Smooth muscle cell (in vitro differentiated cells): Measurements from ENCODE around the gene CDK4. TPM values are rescaled to one million over a fixed set of nuclear protein-coding genes. Genes with fewer than 3 reads are reported as not detected.

ENCODE experiments used
- DNase-seq: peaks from one replicate; lab custom pipeline; 2025; ENCODE audit not compliant: unreplicated experiment; lab: John Stamatoyannopoulos, UW
- H2AFZ ChIP-seq: fragments of 200-600 bp; sonication (generic); 2 replicates; pipeline ENCODE4 v1.6.0; 2016; ENCODE audit warnings: antibody characterized with exemption, low read depth, mild to moderate bottlenecking
- H3F3A ChIP-seq: fragments of 200-600 bp; sonication (generic); 2 replicates; pipeline ENCODE4 v1.6.0; 2017; ENCODE audit warnings: antibody characterized with exemption, low read depth
- H3K27ac ChIP-seq: fragments of 200-600 bp; sonication (generic); 2 replicates; pipeline ENCODE4 v1.5.1; 2016; ENCODE audit warnings: low read depth, mild to moderate bottlenecking
- H3K27me3 ChIP-seq: fragments of 200-600 bp; sonication (generic); 2 replicates; pipeline ENCODE4 v1.6.1; 2016; ENCODE audit warnings: low read depth, mild to moderate bottlenecking
- H3K36me3 ChIP-seq: fragments of 200-600 bp; sonication (generic); 2 replicates; pipeline ENCODE4 v1.5.1; 2016; ENCODE audit warnings: low read depth
- H3K4me1 ChIP-seq: fragments of 200-600 bp; sonication (generic); 2 replicates; pipeline ENCODE4 v1.5.1; 2016; ENCODE audit warnings: low read depth
- H3K4me2 ChIP-seq: fragments of 200-600 bp; sonication (generic); 2 replicates; pipeline ENCODE4 v1.6.0; 2016; ENCODE audit warnings: mild to moderate bottlenecking
- H3K4me3 ChIP-seq: fragments of 200-600 bp; sonication (generic); 2 replicates; pipeline ENCODE4 v1.5.1; 2016; ENCODE audit warnings: mild to moderate bottlenecking
- H3K79me2 ChIP-seq: fragments of 200-600 bp; sonication (generic); 2 replicates; pipeline ENCODE4 v1.6.0; 2016; ENCODE audit warnings: low read depth, mild to moderate bottlenecking
- H3K9ac ChIP-seq: fragments of 200-600 bp; sonication (generic); 2 replicates; pipeline ENCODE4 v1.6.0; 2016; ENCODE audit warnings: low read depth
- H3K9me3 ChIP-seq: fragments of 200-600 bp; sonication (generic); replicated peaks from 2 replicates; pipeline ENCODE4 v1.5.1; 2016; ENCODE audit warnings: low read depth
- H4K20me1 ChIP-seq: fragments of 200-600 bp; sonication (generic); 2 replicates; pipeline ENCODE4 v1.6.0; 2016; ENCODE audit warnings: low read depth
- WGBS: methylation state at CpG from one replicate; pipeline ENCODE4 v1.1.7; 2016; ENCODE audit warnings: low lambda C conversion rate; 5-methylcytosine and 5-hydroxymethylcytosine counted together
- polyA plus RNA-seq: library from polyadenylated mRNA; unstranded; fragments of >200 nt; fragmentation: Nextera tagmentation; extraction: Ambion mirVana; gene quantifications from 2 replicates; pipeline ENCODE4 v1.2.1, GENCODE V29; 2016
- total RNA-seq: library from RNA; depleted of rRNA; stranded (reverse); fragments of >200 nt; gene quantifications from 2 replicates; pipeline ENCODE4 v1.2.3, GENCODE V29; 2014
- TF ChIP-seq, protein P1 (sequence below): fragments of 200-600 bp; sonication (generic); IDR thresholded peaks from 2 replicates; pipeline ENCODE4 v1.5.1; 2017; ENCODE audit warnings: borderline replicate concordance, mild to moderate bottlenecking, antibody characterized with exemption; ENCODE audit not compliant: insufficient read depth, poor library complexity, severe bottlenecking

CDK4 gene
- total and polyA plus RNA-seq, 2 experiments from 2014 or later, result 144 to 235 TPM

DNA sequence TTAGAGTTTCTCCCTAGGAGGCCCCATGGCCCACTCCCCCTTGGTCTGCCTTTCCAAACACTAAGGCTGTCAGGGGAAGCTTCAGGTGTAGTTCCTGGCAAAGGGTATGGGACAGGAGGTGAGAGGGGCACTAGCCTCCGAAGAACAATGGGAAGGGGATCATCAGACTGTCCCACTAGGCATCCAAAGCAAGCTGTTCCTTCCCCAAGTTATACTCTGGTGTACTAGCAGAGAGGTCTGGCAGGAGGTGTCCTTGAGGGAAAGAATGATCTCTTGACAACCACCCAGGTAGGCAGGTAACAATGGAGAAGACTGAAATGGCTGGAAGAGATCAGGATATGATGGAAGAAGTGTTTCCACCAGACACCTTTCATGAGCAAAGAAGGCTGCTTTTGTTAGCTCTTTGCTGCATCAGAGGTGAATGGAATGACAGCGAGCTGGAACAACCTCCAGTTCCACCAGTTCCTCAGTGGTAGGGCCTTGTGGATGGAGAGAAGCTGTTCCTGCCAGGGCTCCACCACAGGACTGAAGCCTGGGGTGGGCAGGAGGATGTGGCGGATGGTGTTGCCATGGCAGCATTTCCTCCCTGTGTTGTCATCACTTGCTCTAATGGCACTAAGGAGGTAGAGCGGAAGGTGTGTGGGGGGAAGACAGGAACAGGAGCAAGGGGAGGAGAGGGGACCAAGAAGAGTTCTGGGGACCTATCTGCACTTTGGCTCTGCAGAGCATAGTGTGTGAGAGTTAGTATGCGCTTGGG is 11.3 kb downstream of the CDK4 start:
- H4K20me1 ChIP-seq, result no peaks in the 10 kb centered on the region
- no peak overlapping the region for H3K4me2 ChIP-seq
- WGBS, result 75% methylated on average over 5 of the region's 5 CpGs
- DNase-seq, result no peak
- no peak overlapping the region for H2AFZ ChIP-seq
- no peaks in the 10 kb centered on the region for H3K36me3 ChIP-seq
- peaks cover 6% of the 10 kb centered on the region for H3F3A ChIP-seq
- peaks cover 74% of the 10 kb centered on the region for H3K27me3 ChIP-seq
- H3K9me3 ChIP-seq, result no peaks in the 10 kb centered on the region
- H3K4me3 ChIP-seq, result no peak overlapping the region
- TF ChIP-seq, protein P1, sequence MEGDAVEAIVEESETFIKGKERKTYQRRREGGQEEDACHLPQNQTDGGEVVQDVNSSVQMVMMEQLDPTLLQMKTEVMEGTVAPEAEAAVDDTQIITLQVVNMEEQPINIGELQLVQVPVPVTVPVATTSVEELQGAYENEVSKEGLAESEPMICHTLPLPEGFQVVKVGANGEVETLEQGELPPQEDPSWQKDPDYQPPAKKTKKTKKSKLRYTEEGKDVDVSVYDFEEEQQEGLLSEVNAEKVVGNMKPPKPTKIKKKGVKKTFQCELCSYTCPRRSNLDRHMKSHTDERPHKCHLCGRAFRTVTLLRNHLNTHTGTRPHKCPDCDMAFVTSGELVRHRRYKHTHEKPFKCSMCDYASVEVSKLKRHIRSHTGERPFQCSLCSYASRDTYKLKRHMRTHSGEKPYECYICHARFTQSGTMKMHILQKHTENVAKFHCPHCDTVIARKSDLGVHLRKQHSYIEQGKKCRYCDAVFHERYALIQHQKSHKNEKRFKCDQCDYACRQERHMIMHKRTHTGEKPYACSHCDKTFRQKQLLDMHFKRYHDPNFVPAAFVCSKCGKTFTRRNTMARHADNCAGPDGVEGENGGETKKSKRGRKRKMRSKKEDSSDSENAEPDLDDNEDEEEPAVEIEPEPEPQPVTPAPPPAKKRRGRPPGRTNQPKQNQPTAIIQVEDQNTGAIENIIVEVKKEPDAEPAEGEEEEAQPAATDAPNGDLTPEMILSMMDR, result no peak
- H3K9ac ChIP-seq, result no peak overlapping the region
- H3K4me1 ChIP-seq, result peaks cover 16% of the 10 kb centered on the region
- H3K79me2 ChIP-seq, result no peaks in the 10 kb centered on the region
- H3K27ac ChIP-seq, result no peak overlapping the region

DNA sequence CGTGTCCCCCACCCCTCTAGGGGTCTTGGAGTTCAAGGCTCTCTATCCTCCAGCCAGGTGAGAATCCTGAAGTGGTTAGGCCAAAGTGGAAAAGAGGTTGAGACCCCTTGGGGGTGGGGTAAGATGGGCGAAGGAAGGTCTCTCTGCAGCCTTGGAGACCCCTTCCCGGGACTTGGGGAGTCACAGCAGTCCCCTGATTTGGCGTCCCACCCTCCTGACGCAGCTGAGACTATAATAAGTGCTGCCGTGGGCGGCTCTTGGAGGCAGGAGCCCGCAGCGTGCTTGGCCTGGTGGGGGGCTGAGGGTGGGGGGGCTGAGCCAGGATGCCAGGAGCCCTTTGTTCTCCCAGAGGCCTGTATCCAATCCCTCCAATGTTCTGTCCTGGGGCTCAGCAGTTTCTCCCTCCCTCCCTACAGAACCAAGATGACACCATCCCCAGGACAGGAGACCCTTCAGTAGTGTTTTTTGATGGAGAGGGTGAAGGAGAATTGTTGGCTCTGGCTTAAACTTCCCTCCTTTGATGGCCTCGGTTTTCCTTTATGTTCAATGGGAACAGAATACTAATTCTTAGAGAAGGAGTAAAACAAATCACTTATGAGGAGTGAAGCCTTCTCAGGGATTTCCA is 12.1 kb downstream of the CDK4 start:
- peaks cover 17% of the 10 kb centered on the region for H3K4me1 ChIP-seq
- H3K9ac ChIP-seq, result no peak overlapping the region
- DNase-seq, result no peak
- no peaks in the 10 kb centered on the region for H3K79me2 ChIP-seq
- TF ChIP-seq, protein P1, result no peak
- H3K27ac ChIP-seq, result no peak overlapping the region
- H4K20me1 ChIP-seq, result no peaks in the 10 kb centered on the region
- no peak overlapping the region for H3K4me2 ChIP-seq
- H2AFZ ChIP-seq, result no peak overlapping the region
- peaks cover 82% of the 10 kb centered on the region for H3K27me3 ChIP-seq
- no peaks in the 10 kb centered on the region for H3K36me3 ChIP-seq
- 34% methylated on average over 10 of the region's 10 CpGs for WGBS
- H3K9me3 ChIP-seq, result no peaks in the 10 kb centered on the region
- H3F3A ChIP-seq, result no peaks in the 10 kb centered on the region
- H3K4me3 ChIP-seq, result no peak overlapping the region

DNA sequence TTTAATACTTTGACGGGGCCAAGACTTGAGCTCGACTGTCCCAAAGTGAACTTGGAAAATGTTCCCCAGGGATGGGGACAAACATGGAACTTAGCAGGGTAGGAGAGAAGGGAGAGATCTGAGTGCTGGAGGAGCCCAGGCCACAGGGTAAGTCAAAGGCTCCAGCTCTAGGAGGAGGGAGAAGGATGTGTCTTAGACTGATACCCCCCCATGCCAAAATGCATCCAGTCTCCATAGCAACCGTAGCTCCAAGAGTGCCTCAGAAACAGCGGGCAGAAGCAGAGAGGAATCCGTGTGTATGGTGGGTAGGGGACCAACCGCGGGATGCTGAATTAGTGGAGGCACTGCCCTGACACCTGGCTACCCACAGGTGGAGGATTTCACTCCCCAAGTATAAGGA is 12.7 kb downstream of the CDK4 start:
- Histone ChIP-seq H3K9me3 (no peaks in the 10 kb centered on the region), H2AFZ (no peak overlapping the region), H3K27ac (no peak overlapping the region), H3K4me1 (peaks cover 17% of the 10 kb centered on the region), H3F3A (no peaks in the 10 kb centered on the region), H4K20me1 (no peaks in the 10 kb centered on the region), H3K27me3 (peaks cover 88% of the 10 kb centered on the region), H3K79me2 (no peaks in the 10 kb centered on the region), H3K4me3 (no peak overlapping the region), H3K36me3 (no peaks in the 10 kb centered on the region), H3K9ac (no peak overlapping the region), H3K4me2 (no peak overlapping the region)
- WGBS, result 41% methylated on average over 7 of the region's 7 CpGs
- no peak for DNase-seq
- TF ChIP-seq, protein P1, result no peak
